Spleen (tissue), 11 donors: ENCODE data around the gene GRIK3. TPM values are rescaled to one million over a fixed set of nuclear protein-coding genes. Genes with fewer than 3 reads are reported as not detected.

ENCODE experiments used
- DNase-seq: peaks from one replicate; pipeline ENCODE4 v3.0.0-alpha.2; 2020
- H3K27ac ChIP-seq, 8 donors: fragments of 200-600 bp; sonication (generic) in 7 of 8; 1 replicate in 4 of 8; 2 replicates in 4 of 8; pipeline versions ENCODE4 v1.5.0 to v1.8.0; 2016 to 2021; ENCODE audit warnings: inconsistent platforms in 4 of 8, mild to moderate bottlenecking in 4 of 8, moderate library complexity in 1 of 8
- H3K27me3 ChIP-seq, 7 donors: fragments of 200-600 bp; sonication (generic) in 6 of 7; replicated peaks in 1 of 7; 1 replicate in 4 of 7; 2 replicates in 3 of 7; pipeline versions ENCODE4 v1.5.0 to v1.8.0; 2016 to 2021; ENCODE audit warnings: inconsistent platforms in 3 of 7, mild to moderate bottlenecking in 1 of 7
- H3K36me3 ChIP-seq, 6 donors: fragments of 200-600 bp; sonication (generic) in 5 of 6; 1 replicate in 4 of 6; 2 replicates in 2 of 6; pipeline versions ENCODE4 v1.5.0 to v1.8.0; 2016 to 2021; ENCODE audit warnings: inconsistent platforms in 2 of 6
- H3K4me1 ChIP-seq, 6 donors: fragments of 200-600 bp; sonication (generic) in 5 of 6; 1 replicate in 3 of 6; 2 replicates in 3 of 6; pipeline versions ENCODE4 v1.5.0 to v1.8.0; 2016 to 2021; ENCODE audit warnings: inconsistent platforms in 3 of 6
- H3K4me3 ChIP-seq, 8 donors: fragments of 200-600 bp; sonication (generic) in 7 of 8; 1 replicate in 4 of 8; 2 replicates in 4 of 8; pipeline versions ENCODE4 v1.5.0 to v1.8.0; 2016 to 2021; ENCODE audit warnings: inconsistent platforms in 4 of 8, mild to moderate bottlenecking in 4 of 8, moderate library complexity in 2 of 8
- H3K9me3 ChIP-seq, 8 donors: fragments of 200-600 bp; sonication (generic) in 7 of 8; 1 replicate in 4 of 8; 2 replicates in 4 of 8; pipeline versions ENCODE4 v1.5.0 to v1.8.0; 2016 to 2021; ENCODE audit warnings: inconsistent platforms in 4 of 8
- CTCF ChIP-seq, 11 experiments: fragments of 200-600 bp in 7 of 11; fragments of 450-650 bp in 4 of 11; sonication (generic) in 4 of 11; IDR thresholded peaks in 8 of 11; conservative IDR thresholded peaks in 3 of 11; 1 replicate in 7 of 11; 2 replicates in 4 of 11; pipeline versions ENCODE4 v1.4.0 to v1.8.0; 2016 to 2021; ENCODE audit warnings: antibody characterized with exemption in 11 of 11, inconsistent platforms in 4 of 11, mild to moderate bottlenecking in 1 of 11
- POLR2A ChIP-seq, 3 donors: fragments of 450-650 bp; IDR thresholded peaks; one replicate each; pipeline ENCODE4 v1.5.1; 2017; ENCODE audit warnings: antibody characterized with exemption in 3 of 3, mild to moderate bottlenecking in 1 of 3
- POLR2AphosphoS5 ChIP-seq, 3 donors: sonication (generic); formaldehyde crosslinking; IDR thresholded peaks; one replicate each; pipeline ENCODE4 v1.5.1; 2017; ENCODE audit warnings: antibody characterized with exemption in 3 of 3
- WGBS, 5 donors: extraction: QIAGEN DNeasy Blood & Tissue Kit in 3 of 5; methylation state at CpG; one replicate each; pipeline versions ENCODE4 v1.1.5 to v1.1.7; 2013 to 2018; 5-methylcytosine and 5-hydroxymethylcytosine counted together
- intact Hi-C: fragments of 100-400 bp; cut with DNase I; formaldehyde crosslinking; loops from one replicate; pipeline ENCODE4 v1.15.0; 2023; ENCODE audit warnings: low total_unique reads
- polyA plus RNA-seq, 3 donors: library from polyadenylated mRNA; stranded (reverse); fragments of 200-250 nt; gene quantifications; one replicate each; pipeline ENCODE4 v1.2.1, GENCODE V29; 2013
- total RNA-seq, 7 donors: library from RNA; depleted of rRNA in 3 of 7; stranded (reverse); fragments of >200 nt in 3 of 7; fragmentation: NEBNext Ultra II Directional in 4 of 7; extraction: Animal tissue kit (Norgen Biotek cat#: 25700) in 4 of 7; gene quantifications; one replicate each; pipeline versions ENCODE4 v1.1.0 to v1.2.1, GENCODE V29; 2016 to 2021
- donor health status: healthy with polysubstance abuse.
- donor health status: DM: no; HTN: no; CAD: no; lungs with moderate emphysema.
- donor health status: DM: no; HTN: no; CAD: no.
- donor health status: Bipolar disorder and iron deficiency.
- donor health status: healthy.
- donor health status: DM: no; HTN: no; CAD: no.
- donor health status: DM: yes; HTN: yes; CAD: no.

The GRIK3 gene
- total and polyA plus RNA-seq, 10 donors, result 0.09 to 0.74 (median 0.19) TPM

DNA sequence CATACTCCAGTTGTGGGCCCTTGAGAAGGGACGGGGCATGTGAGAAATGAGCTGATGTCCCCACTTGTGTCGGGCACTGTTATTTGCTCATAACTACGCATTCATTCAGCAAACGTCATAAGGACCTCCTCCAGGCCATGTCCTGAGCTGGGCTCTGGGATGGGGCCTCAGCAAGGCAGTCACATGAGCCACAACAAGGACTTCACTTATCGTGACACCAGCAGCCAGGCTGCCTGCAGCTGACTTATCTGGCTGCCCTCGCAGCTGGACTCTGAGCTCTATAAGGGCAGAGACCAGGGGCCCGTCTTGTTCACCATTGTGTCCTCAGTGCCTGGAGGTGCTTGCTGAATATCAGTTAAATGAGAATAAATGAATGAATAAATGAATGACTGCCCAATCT lies 37.5 kb upstream of the GRIK3 start:
- H3K36me3 ChIP-seq, result no peaks in the 10 kb centered on the region
- H3K27me3 ChIP-seq, result peaks cover 0 to 50% (median 0%) of the 10 kb centered on the region in 7 donors
- H3K27ac ChIP-seq, result no peak overlapping the region
- TF ChIP-seq POLR2A (IDR thresholded peaks at IDR 0.05), result no peak
- TF ChIP-seq POLR2AphosphoS5 (IDR thresholded peaks at IDR 0.05), result no peak
- no peak for TF ChIP-seq CTCF (IDR thresholded peaks at IDR 0.05 in 8 of 11, conservative IDR thresholded peaks at IDR 0.05 in 3 of 11)
- H3K4me3 ChIP-seq, result no peak overlapping the region
- WGBS, 5 donors, result 69 to 77% (median 71%) methylated on average over 5 to 7 of the region's 7 CpGs
- no peaks in the 10 kb centered on the region for H3K9me3 ChIP-seq
- DNase-seq, result peak; percentile 21
- no peaks in the 10 kb centered on the region for H3K4me1 ChIP-seq
- intact Hi-C loops, result no loop called here

GRCh38 chr1:37070126-37070525 lies 35.8 kb upstream of the GRIK3 start:
- peaks cover 0 to 67% (median 0%) of the 10 kb centered on the region in 7 donors for H3K27me3 ChIP-seq
- DNase-seq, result no peak
- 75 to 87% (median 79%) methylated on average over 5 of the region's 5 CpGs for WGBS, 5 donors
- H3K4me3 ChIP-seq, result no peak overlapping the region
- no peak overlapping the region for H3K27ac ChIP-seq
- TF ChIP-seq POLR2AphosphoS5 (IDR thresholded peaks at IDR 0.05) (no peak), POLR2A (IDR thresholded peaks at IDR 0.05) (no peak), CTCF (IDR thresholded peaks at IDR 0.05 in 8 of 11, conservative IDR thresholded peaks at IDR 0.05 in 3 of 11) (no peak)
- H3K36me3 ChIP-seq, result no peaks in the 10 kb centered on the region
- no peaks in the 10 kb centered on the region for H3K9me3 ChIP-seq
- no peaks in the 10 kb centered on the region for H3K4me1 ChIP-seq
- intact Hi-C loops, result no loop called here

- no peak for TF ChIP-seq CTCF (IDR thresholded peaks at IDR 0.05 in 8 of 11, conservative IDR thresholded peaks at IDR 0.05 in 3 of 11)
- no peak for TF ChIP-seq POLR2A (IDR thresholded peaks at IDR 0.05)
- no peak for TF ChIP-seq POLR2AphosphoS5 (IDR thresholded peaks at IDR 0.05)
- Histone ChIP-seq H3K4me3 (no peak overlapping the region), H3K27ac (no peak overlapping the region), H3K9me3 (no peaks in the 10 kb centered on the region), H3K36me3 (no peaks in the 10 kb centered on the region), H3K27me3 (peaks cover 0 to 74% (median 0%) of the 10 kb centered on the region in 7 donors), H3K4me1 (no peaks in the 10 kb centered on the region)
- DNase-seq, result no peak
- 84 to 90% (median 88%) methylated on average over 4 of the region's 4 CpGs for WGBS, 5 donors
- intact Hi-C loops, result no loop called here
These were observed 35.1 kb upstream of the GRIK3 start for GRCh38 chr1:37069406-37069805.

DNA sequence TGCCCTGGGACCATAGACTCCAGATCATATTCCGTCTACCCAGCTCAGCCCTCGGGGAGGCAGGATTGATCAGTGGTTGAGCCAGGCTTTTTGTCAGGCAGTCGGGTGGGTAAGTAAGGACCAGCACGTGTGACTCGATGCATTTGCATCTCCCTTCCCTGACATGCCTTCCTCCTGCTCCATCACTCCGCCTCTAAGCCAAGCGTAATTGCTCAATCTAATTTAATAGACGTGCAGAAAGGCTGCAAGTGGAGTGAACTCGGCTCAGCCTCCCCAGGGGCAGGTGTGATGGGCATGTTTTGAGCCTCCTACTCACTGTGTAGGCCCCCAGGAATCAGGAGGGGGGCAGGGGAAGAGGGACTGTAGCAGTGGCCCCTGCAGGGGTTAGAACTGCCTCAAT lies 34.6 kb upstream of the GRIK3 start:
- WGBS, 5 donors, result 51 to 73% (median 56%) methylated on average over 9 of the region's 9 CpGs
- H3K27me3 ChIP-seq, result peaks cover 0 to 74% (median 0%) of the 10 kb centered on the region in 7 donors
- H3K4me1 ChIP-seq, result no peaks in the 10 kb centered on the region
- H3K4me3 ChIP-seq, result no peak overlapping the region
- no peaks in the 10 kb centered on the region for H3K36me3 ChIP-seq
- no peaks in the 10 kb centered on the region for H3K9me3 ChIP-seq
- no peak overlapping the region for H3K27ac ChIP-seq
- no peak for TF ChIP-seq CTCF (IDR thresholded peaks at IDR 0.05 in 8 of 11, conservative IDR thresholded peaks at IDR 0.05 in 3 of 11)
- TF ChIP-seq POLR2AphosphoS5 (IDR thresholded peaks at IDR 0.05), result no peak
- no peak for TF ChIP-seq POLR2A (IDR thresholded peaks at IDR 0.05)
- DNase-seq, result no peak
- intact Hi-C loops, result no loop called here
